ENCODE measurements around the gene CTF1.
"Not testable (repeated sequence)": the region's sequence is repeated elsewhere in the genome, so short reads cannot be mapped to it uniquely, and the experiment has no call there.

Gene CTF1

DNA sequence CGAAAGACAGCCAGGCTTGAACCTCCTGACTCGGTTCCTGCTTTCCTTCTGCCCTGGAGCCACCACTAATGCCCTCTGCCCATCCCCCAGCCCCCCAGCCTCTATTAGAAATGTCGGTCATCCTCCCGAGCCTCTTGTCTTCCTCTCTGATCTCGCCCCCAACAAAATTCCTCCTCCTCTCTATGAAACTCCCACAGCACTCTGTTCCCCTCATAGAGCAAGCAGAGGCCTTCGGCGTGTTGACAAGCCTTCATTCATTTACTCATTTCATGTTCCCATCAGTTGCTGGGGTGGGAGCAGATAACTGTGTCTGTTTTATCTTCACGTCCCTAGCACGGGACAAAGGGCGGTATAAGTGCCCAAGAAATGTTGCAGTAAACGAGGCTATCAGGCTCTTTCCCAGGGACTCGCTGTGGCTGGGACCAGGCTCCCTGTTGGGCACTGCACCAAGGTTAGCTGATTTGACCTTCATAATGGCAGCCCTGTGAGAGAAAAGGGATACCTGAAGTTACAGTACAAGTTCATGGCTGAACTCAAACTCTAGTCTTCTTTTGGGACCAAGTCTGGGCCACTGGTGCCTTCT lies 34.7 kb downstream of the CTF1 start:
- H3K4me3 ChIP-seq (ENCODE audit: low read depth, low read length): no peak overlapping the region
- TF ChIP-seq, protein P1, sequence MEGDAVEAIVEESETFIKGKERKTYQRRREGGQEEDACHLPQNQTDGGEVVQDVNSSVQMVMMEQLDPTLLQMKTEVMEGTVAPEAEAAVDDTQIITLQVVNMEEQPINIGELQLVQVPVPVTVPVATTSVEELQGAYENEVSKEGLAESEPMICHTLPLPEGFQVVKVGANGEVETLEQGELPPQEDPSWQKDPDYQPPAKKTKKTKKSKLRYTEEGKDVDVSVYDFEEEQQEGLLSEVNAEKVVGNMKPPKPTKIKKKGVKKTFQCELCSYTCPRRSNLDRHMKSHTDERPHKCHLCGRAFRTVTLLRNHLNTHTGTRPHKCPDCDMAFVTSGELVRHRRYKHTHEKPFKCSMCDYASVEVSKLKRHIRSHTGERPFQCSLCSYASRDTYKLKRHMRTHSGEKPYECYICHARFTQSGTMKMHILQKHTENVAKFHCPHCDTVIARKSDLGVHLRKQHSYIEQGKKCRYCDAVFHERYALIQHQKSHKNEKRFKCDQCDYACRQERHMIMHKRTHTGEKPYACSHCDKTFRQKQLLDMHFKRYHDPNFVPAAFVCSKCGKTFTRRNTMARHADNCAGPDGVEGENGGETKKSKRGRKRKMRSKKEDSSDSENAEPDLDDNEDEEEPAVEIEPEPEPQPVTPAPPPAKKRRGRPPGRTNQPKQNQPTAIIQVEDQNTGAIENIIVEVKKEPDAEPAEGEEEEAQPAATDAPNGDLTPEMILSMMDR (IDR thresholded peaks at IDR 0.05; ENCODE audit: control insufficient read depth, extremely low read depth, insufficient read depth): no peak
- DNase-seq (ENCODE audit: low read depth): no peak

DNA sequence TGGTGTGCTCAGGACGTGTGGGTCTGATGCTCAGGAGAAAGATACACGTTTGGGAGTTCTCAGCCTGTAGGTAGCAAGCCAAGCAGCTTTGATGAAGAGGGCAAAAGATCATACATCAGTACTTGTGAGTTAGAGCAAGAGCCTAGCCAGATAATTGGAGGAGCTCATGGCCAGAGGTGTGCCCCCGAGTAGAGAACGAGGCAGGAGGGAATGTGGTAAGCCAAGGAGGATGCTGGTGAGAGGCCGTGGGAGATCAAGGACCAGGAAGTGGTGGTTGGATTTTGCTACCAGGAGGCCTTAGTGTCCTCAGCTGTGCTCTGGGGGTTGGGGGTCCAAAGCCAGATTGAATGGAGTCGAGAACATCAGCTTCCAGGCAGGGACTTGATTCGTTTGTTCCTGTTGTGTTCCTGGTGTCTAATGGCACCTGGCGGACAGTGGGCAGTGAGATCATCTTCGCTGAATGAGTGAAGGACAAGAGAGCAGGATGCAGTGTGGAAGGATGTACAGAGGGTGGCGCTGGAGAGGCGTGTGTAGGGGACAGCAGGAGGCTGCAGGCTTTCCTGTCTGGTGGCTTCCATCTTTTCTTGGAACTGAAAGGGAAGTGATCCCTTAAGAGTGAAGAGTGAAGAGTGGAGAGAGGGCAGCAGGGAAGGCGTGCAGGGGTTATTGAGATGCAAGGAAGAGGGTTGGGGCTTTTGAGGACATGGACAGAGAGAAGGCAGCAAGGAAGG lies 38.6 kb downstream of the CTF1 start:
- DNase-seq (ENCODE audit: low read depth): no peak
- no peak overlapping the region for H3K4me3 ChIP-seq (ENCODE audit: low read depth, low read length)
- TF ChIP-seq, protein P1 (IDR thresholded peaks at IDR 0.05; ENCODE audit: control insufficient read depth, extremely low read depth, insufficient read depth): peak; percentile 29; the same call in 1 of the 2 replicates

DNA sequence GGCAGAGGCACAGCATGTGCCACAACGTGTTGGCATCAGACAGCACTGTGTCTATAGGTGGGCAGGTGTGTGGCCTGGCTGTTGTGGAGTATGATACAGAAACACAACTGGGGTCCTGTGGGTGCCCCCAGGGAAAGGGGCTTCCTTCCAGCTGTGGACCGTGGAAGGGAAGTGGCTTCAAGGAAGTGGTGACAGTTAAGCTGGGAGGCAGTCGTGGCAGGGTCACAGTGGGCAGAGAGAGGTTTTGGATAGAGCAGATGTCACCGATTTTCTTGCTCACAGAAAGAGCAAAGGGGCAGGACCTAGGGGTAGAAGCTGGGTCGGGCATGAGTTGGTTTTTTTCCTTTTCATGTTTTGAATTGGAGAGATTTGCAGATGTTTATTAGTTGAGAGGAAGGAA lies 41.3 kb downstream of the CTF1 start:
- DNase-seq (ENCODE audit: low read depth): no peak
- TF ChIP-seq, protein P1 (IDR thresholded peaks at IDR 0.05; ENCODE audit: control insufficient read depth, extremely low read depth, insufficient read depth): no peak
- no peak overlapping the region for H3K4me3 ChIP-seq (ENCODE audit: low read depth, low read length)

DNA sequence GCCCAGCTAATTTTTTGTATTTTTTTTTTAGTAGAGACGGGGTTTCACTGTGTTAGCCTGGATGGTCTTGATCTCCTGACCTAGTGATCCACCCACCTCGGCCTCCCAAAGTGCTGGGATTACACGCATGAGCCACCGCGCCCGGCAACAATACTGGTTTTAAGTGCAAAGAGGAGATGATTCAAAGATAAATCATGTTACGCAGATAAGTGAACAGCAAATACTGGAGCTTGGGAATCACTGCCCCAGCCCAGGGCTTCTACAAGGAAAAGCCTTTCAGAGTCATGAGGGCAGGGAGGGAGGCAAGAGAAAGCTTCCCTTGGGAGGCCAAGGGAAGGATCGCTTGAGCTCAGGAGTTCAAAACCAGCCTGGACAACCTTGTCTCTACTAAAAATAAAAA lies 43.2 kb downstream of the CTF1 start:
- not testable (repeated sequence) for DNase-seq (ENCODE audit: low read depth); H3K4me3 ChIP-seq (ENCODE audit: low read depth, low read length)

DNA sequence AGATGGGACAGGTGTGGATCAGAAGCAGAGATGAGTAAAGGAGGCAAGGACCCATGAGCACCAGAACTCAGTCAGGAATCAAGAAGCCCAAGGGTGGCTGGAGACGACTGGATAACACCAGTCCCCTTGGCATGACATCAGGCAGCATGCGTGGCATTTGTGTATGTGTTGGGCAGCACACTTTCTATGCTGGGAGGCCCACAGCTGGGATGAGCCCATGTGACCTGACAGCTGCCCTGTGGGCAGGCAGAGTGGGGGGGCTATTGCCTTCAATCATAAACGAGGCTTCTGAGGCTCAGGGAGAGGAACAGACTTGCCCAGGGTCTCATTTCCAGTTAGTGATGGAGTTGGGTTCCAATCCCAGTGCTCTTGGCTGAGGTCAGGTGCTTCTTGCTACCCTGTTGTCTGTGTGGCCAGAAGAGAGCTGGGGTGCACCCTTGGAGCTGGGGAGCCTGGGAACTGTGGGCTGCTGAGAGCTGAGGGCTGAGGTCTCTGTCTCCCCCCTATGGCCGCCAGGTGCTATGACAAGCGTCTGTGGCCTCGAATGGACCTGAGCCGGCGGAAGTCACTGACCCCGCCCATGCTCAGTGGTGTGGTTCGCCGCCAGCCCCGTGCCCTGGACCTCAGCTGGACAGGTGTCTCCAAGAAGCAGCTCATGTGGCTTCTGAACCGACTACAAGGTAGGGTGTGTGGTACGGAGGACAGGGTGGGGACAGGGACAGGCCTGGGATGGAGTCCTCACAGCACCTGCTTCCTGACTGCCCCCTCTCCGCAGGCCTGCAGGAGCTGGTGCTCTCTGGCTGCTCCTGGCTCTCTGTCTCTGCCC lies 45.4 kb downstream of the CTF1 start:
- no peak for DNase-seq (ENCODE audit: low read depth)
- H3K4me3 ChIP-seq (ENCODE audit: low read depth, low read length): no peak overlapping the region
- TF ChIP-seq, protein P1 (IDR thresholded peaks at IDR 0.05; ENCODE audit: control insufficient read depth, extremely low read depth, insufficient read depth): peak; percentile 84

DNA sequence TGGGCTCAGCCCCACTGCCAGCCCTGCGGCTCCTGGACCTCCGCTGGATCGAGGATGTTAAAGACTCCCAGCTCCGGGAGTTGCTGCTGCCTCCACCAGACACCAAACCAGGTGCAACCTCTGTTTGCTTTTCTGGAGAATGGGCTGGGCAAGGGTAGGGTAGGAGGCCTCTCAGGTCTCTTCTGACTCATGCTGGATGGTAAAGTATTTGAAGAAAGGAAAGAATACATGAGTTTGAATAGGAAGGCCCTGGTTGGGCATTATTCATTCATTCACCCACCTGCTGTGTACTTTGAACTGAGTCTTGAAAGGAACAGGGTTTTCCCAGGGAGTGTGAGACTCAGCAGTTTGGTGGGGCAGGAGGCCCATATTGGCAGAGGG lies 46.0 kb downstream of the CTF1 start:
- TF ChIP-seq, protein P1 (IDR thresholded peaks at IDR 0.05; ENCODE audit: control insufficient read depth, extremely low read depth, insufficient read depth): no peak
- H3K4me3 ChIP-seq (ENCODE audit: low read depth, low read length): no peak overlapping the region
- DNase-seq (ENCODE audit: low read depth): no peak

DNA sequence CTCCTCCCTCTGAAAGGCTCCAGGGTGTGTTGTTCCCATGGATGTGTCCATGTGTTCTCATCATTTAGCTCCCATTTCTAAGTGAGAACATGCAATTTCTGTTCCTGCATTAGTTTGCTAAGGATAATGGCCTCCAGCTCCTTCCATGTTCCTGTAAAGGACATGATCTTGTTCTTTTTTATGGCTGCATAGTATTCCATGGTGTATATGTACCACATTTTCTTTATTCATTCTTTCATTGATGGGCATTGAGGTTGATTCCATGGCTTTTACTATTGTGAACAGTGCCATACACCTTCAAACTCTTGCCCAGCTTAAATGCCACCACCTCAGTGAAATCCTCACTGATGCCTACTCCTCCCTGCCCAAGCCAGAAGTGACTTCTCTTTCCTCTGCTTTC lies 47.9 kb downstream of the CTF1 start:
- DNase-seq (ENCODE audit: low read depth): no peak
- H3K4me3 ChIP-seq (ENCODE audit: low read depth, low read length): no peak overlapping the region
- TF ChIP-seq, protein P1 (IDR thresholded peaks at IDR 0.05; ENCODE audit: control insufficient read depth, extremely low read depth, insufficient read depth): no peak

All from LNCaP clone FGC (cell line).